Endothelial cell of umbilical vein (primary cell): ENCODE results near the gene DDX25.

Source experiments
- CTCF ChIP-seq, 2 donors: IDR thresholded peaks; 1 replicate in 1 of 2; 2 replicates in 1 of 2; pipeline ENCODE4 v1.5.1; 2011; ENCODE audit warnings: low read length in 2 of 2, mild to moderate bottlenecking in 2 of 2, moderate library complexity in 2 of 2, control low read depth in 1 of 2, inconsistent platforms in 1 of 2, low read depth in 1 of 2; ENCODE audit not compliant: insufficient read depth in 1 of 2; ENCODE audit errors: extremely low read depth in 1 of 2
- EZH2 ChIP-seq: IDR thresholded peaks from 2 replicates; pipeline ENCODE4 v1.6.1; 2012; ENCODE audit warnings: borderline replicate concordance, low read depth, mild to moderate bottlenecking, moderate library complexity, low read length, inconsistent platforms; ENCODE audit not compliant: severe bottlenecking
- FOS ChIP-seq: IDR thresholded peaks from 2 replicates; pipeline ENCODE4 v1.6.1; 2011; ENCODE audit warnings: mild to moderate bottlenecking, low read length, moderate library complexity, borderline replicate concordance; ENCODE audit not compliant: insufficient read depth
- GATA2 ChIP-seq: IDR thresholded peaks from 2 replicates; pipeline ENCODE4 v1.7.0; 2011; ENCODE audit warnings: low read depth, mild to moderate bottlenecking, moderate library complexity, mixed read lengths, low read length; ENCODE audit not compliant: insufficient read length, insufficient read depth
- JUN ChIP-seq: IDR thresholded peaks from 2 replicates; pipeline ENCODE4 v1.6.1; 2011; ENCODE audit warnings: borderline replicate concordance, low read depth; ENCODE audit not compliant: insufficient read length, insufficient read depth
- MYC ChIP-seq: IDR thresholded peaks from one replicate; pipeline ENCODE4 v1.6.1; 2011; ENCODE audit warnings: mild to moderate bottlenecking, low read depth, low read length
- POLR2A ChIP-seq: IDR thresholded peaks from 2 replicates; pipeline ENCODE4 v1.6.1; 2012; ENCODE audit warnings: low read depth, mild to moderate bottlenecking, control low read depth, low read length
- POLR2AphosphoS5 ChIP-seq: IDR thresholded peaks from 2 replicates; pipeline ENCODE4 v1.6.1; 2012; ENCODE audit warnings: low read depth, mild to moderate bottlenecking, control low read depth, low read length, moderate library complexity; ENCODE audit not compliant: insufficient read depth
- TF ChIP-seq, protein P1 (sequence below): IDR thresholded peaks from 2 replicates; pipeline ENCODE4 v1.6.1; 2011; ENCODE audit not compliant: insufficient read depth, insufficient read length

- TF ChIP-seq CTCF (IDR thresholded peaks at IDR 0.05; ENCODE audit: extremely low read depth in 1 of 2, insufficient read depth in 1 of 2, low read depth in 1 of 2, low read length in 2 of 2) = no peak
- TF ChIP-seq JUN = no peak
- TF ChIP-seq EZH2 = no peak
- no peak for TF ChIP-seq POLR2A
- no peak for TF ChIP-seq FOS
- TF ChIP-seq, protein P1, sequence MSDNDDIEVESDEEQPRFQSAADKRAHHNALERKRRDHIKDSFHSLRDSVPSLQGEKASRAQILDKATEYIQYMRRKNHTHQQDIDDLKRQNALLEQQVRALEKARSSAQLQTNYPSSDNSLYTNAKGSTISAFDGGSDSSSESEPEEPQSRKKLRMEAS = no peak
- no peak for TF ChIP-seq POLR2AphosphoS5
- no peak for TF ChIP-seq GATA2
- no peak for TF ChIP-seq MYC
Observed at GRCh38 chr11:125890447-125891100, 13.7 kb upstream of the DDX25 start.
